PC-3 (cell line): ENCODE data around the gene NPR1. TPM values are rescaled to one million over a fixed set of nuclear protein-coding genes. Genes with fewer than 3 reads are reported as not detected.
A peak's percentile ranks its signal among the peaks of the same experiment; 100 is the strongest.

Experiments
- ATAC-seq: fragments of 200-7000 bp; cut with Tn5 transposase; 2 replicates; pipeline ENCODE4 v1.9.1; 2020; ENCODE audit warnings: mild to moderate bottlenecking, moderate library complexity
- BruUV-seq: library from RNA; stranded (reverse); fragments of 400-500 nt; replicated peaks from 2 replicates; lab custom pipeline; 2021; lab: Mats Ljungman, UMichigan
- CTCF ChIA-PET: fragments of 300-600 bp; sonication (Branson Sonifier 250); formaldehyde crosslinking; loops from one replicate; lab custom pipeline; 2022; ENCODE audit warnings: antibody characterized with exemption; lab: Charles Lee
- POLR2A ChIA-PET: fragments of 300-600 bp; sonication (Branson Sonifier 250); formaldehyde crosslinking; loops from one replicate; lab custom pipeline; 2022; ENCODE audit warnings: antibody characterized with exemption; ENCODE audit not compliant: unreplicated experiment; lab: Charles Lee
- DNase-seq: peaks from one replicate; pipeline ENCODE4 v3.0.0-alpha.2; 2015
- H2AFZ ChIP-seq: fragments of 300-600 bp; sonication (generic); 2 replicates; pipeline ENCODE4 v1.6.0; 2016; ENCODE audit warnings: antibody characterized with exemption, low read length
- H3F3A ChIP-seq: fragments of 300-600 bp; sonication (generic); one replicate; pipeline ENCODE4 v1.6.0; 2017; ENCODE audit warnings: antibody characterized with exemption, low read length, control low read depth, mild to moderate bottlenecking; ENCODE audit not compliant: unreplicated experiment
- H3K27ac ChIP-seq: fragments of 300-600 bp; sonication (generic); 2 replicates; pipeline ENCODE4 v1.5.1; 2016; ENCODE audit warnings: mild to moderate bottlenecking, low read length
- H3K27me3 ChIP-seq: fragments of 300-600 bp; sonication (generic); 2 replicates; pipeline ENCODE4 v1.6.1; 2016; ENCODE audit warnings: low read length, mixed read lengths
- H3K36me3 ChIP-seq: fragments of 300-600 bp; sonication (generic); 2 replicates; pipeline ENCODE4 v1.6.1; 2016; ENCODE audit warnings: low read depth, mixed run types, low read length, mixed read lengths
- H3K4me1 ChIP-seq: fragments of 300-600 bp; sonication (generic); 2 replicates; pipeline ENCODE4 v1.5.1; 2016; ENCODE audit warnings: low read length; ENCODE audit not compliant: insufficient read depth
- H3K4me2 ChIP-seq: fragments of 300-600 bp; sonication (generic); 2 replicates; pipeline ENCODE4 v1.6.0; 2016; ENCODE audit warnings: low read length
- H3K4me3 ChIP-seq: fragments of 300-600 bp; sonication (generic); 2 replicates; pipeline ENCODE4 v1.5.1; 2016; ENCODE audit warnings: mild to moderate bottlenecking, low read length, mixed read lengths
- H3K79me2 ChIP-seq: fragments of 300-600 bp; sonication (generic); 2 replicates; pipeline ENCODE4 v1.6.1; 2017; ENCODE audit warnings: low read length, mixed read lengths
- H3K9ac ChIP-seq: fragments of 300-600 bp; sonication (generic); 2 replicates; pipeline ENCODE4 v1.6.0; 2016; ENCODE audit warnings: mild to moderate bottlenecking, low read length
- H3K9me2 ChIP-seq: fragments of 300-600 bp; sonication (generic); replicated peaks from 2 replicates; pipeline ENCODE4 v1.6.1; 2016; ENCODE audit warnings: mixed run types, low read length, mixed read lengths
- H3K9me3 ChIP-seq: fragments of 300-600 bp; sonication (generic); 2 replicates; pipeline ENCODE4 v1.6.1; 2016; ENCODE audit warnings: low read length, mixed read lengths
- H4K20me1 ChIP-seq: fragments of 300-600 bp; sonication (generic); 2 replicates; pipeline ENCODE4 v1.6.1; 2016; ENCODE audit warnings: low read length, mixed read lengths
- EZH2 ChIP-seq: fragments of 300-600 bp; sonication (generic); IDR thresholded peaks from one replicate; pipeline ENCODE4 v1.6.1; 2017; ENCODE audit warnings: antibody characterized with exemption, mild to moderate bottlenecking, low read length; ENCODE audit not compliant: unreplicated experiment
- EZH2phosphoT487 ChIP-seq: fragments of 300-600 bp; sonication (generic); IDR thresholded peaks from 2 replicates; pipeline ENCODE4 v1.6.1; 2018; ENCODE audit warnings: mild to moderate bottlenecking, antibody characterized with exemption, low read length, borderline replicate concordance
- intact Hi-C: fragments of 100-400 bp; cut with micrococcal nuclease; formaldehyde crosslinking; loops from 2 replicates; pipeline ENCODE4 v1.9.0; 2023
- microRNA-seq: library from miRNA; unstranded; fragments of <30 nt; microRNA quantifications from one replicate; pipeline ENCODE4 v1.1.0, GENCODE V29; 2020; ENCODE audit not compliant: unreplicated experiment
- total RNA-seq: library from RNA; depleted of rRNA; stranded (reverse); fragments of >200 nt; gene quantifications from 2 replicates; pipeline ENCODE4 v1.2.3, GENCODE V29; 2014; rRNA removed
- TF ChIP-seq, protein P1 (sequence below): fragments of 300-600 bp; sonication (generic); conservative IDR thresholded peaks from 2 replicates; pipeline ENCODE4 v1.5.1; 2017; ENCODE audit warnings: antibody characterized with exemption, low read depth, mild to moderate bottlenecking, low read length

The NPR1 gene
- total RNA-seq, 1 experiment from 2014 or later: 0.84 TPM

- Histone ChIP-seq H3K27me3 (no peaks in the 10 kb centered on the region), H3K9me2 (no peaks in the 10 kb centered on the region), H3K4me2 (no peak overlapping the region), H3F3A (no peaks in the 10 kb centered on the region), H2AFZ (no peak overlapping the region), H3K4me3 (no peak overlapping the region), H3K36me3 (peaks cover 42% of the 10 kb centered on the region), H3K9me3 (no peaks in the 10 kb centered on the region), H4K20me1 (no peaks in the 10 kb centered on the region), H3K9ac (no peak overlapping the region), H3K4me1 (no peaks in the 10 kb centered on the region), H3K79me2 (no peaks in the 10 kb centered on the region), H3K27ac (no peak overlapping the region)
- DNase-seq: no peak
- peak; percentile 22; the same call in 1 of the 2 replicates for ATAC-seq
- intact Hi-C loops: loop anchor here (10.0 kb wide), 1 partner anchor 388 kb away; the partner anchor contains the start of gene S100A9
- ChIA-PET POLR2A (interaction anchor here (0.6 to 1.2 kb wide), 2 partner anchors 9 to 79 kb away, joined by 4 to 5 read pairs; no protein-coding TSS in a partner anchor), CTCF (no interaction called here)
- BruUV-seq: no TSS peak
- no peak for TF ChIP-seq EZH2
- TF ChIP-seq, protein P1, sequence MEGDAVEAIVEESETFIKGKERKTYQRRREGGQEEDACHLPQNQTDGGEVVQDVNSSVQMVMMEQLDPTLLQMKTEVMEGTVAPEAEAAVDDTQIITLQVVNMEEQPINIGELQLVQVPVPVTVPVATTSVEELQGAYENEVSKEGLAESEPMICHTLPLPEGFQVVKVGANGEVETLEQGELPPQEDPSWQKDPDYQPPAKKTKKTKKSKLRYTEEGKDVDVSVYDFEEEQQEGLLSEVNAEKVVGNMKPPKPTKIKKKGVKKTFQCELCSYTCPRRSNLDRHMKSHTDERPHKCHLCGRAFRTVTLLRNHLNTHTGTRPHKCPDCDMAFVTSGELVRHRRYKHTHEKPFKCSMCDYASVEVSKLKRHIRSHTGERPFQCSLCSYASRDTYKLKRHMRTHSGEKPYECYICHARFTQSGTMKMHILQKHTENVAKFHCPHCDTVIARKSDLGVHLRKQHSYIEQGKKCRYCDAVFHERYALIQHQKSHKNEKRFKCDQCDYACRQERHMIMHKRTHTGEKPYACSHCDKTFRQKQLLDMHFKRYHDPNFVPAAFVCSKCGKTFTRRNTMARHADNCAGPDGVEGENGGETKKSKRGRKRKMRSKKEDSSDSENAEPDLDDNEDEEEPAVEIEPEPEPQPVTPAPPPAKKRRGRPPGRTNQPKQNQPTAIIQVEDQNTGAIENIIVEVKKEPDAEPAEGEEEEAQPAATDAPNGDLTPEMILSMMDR: no peak
- no peak for TF ChIP-seq EZH2phosphoT487
Observed at GRCh38 chr1:153742411-153743142, 64.1 kb downstream of the NPR1 start.

Small RNA genes lying within 50 kb of the gene (microRNA-seq; reads per million reads assigned to microRNA genes)
- not detected for gene MIR8083

Other genes starting within 250 kb of the NPR1 start
- gene S100A7, start 218.0 kb upstream of the NPR1 start, total RNA-seq: not detected in 2 replicates
- 1,818 and 2,572 TPM in 2 replicates for gene S100A6, start 142.7 kb upstream of the NPR1 start, total RNA-seq
- 2.5 and 6.3 TPM in 2 replicates for gene S100A5, start 137.8 kb upstream of the NPR1 start, total RNA-seq
- 32.2 and 55.8 TPM in 2 replicates for gene S100A4, start 132.9 kb upstream of the NPR1 start, total RNA-seq
- gene S100A3, start 129.4 kb upstream of the NPR1 start, total RNA-seq: 4.6 and 7.9 TPM in 2 replicates
- 358 and 373 TPM in 2 replicates for gene S100A2, start 112.8 kb upstream of the NPR1 start, total RNA-seq
- gene S100A16, start 65.6 kb upstream of the NPR1 start, total RNA-seq: 1,254 and 1,288 TPM in 2 replicates
- gene S100A14, start 62.4 kb upstream of the NPR1 start, total RNA-seq: 462 and 536 TPM in 2 replicates
- 307 and 350 TPM in 2 replicates for gene S100A13, start 51.2 kb upstream of the NPR1 start, total RNA-seq
- gene S100A1, start 50.3 kb upstream of the NPR1 start, total RNA-seq: 0.29 TPM in 1 of 2 replicates, not detected in the other
- gene CHTOP, start 44.6 kb upstream of the NPR1 start, total RNA-seq: 101 and 112 TPM in 2 replicates
- 46.4 and 82.0 TPM in 2 replicates for gene SNAPIN, start 20.0 kb upstream of the NPR1 start, total RNA-seq
- 398 and 439 TPM in 2 replicates for gene ILF2, start 7.7 kb upstream of the NPR1 start, total RNA-seq
- 46.5 and 57.4 TPM in 2 replicates for gene INTS3, start 49.4 kb downstream of the NPR1 start, total RNA-seq
- gene SLC27A3, start 96.7 kb downstream of the NPR1 start, total RNA-seq: 6.3 and 9.2 TPM in 2 replicates
- 7.2 and 11.7 TPM in 2 replicates for gene GATAD2B, start 244.3 kb downstream of the NPR1 start, total RNA-seq